Stomach (tissue), 9 donors: Measurements from ENCODE around the gene MLEC. TPM values are rescaled to one million over a fixed set of nuclear protein-coding genes. Genes with fewer than 3 reads are reported as not detected.

ENCODE experiments used
- DNase-seq, 2 donors: peaks; one replicate each; pipeline versions ENCODE4 v3.0.0 to v3.0.0-alpha.2; 2013 to 2019
- H3K27ac ChIP-seq, 5 donors: fragments of 200-600 bp in 4 of 5; sonication (generic) in 4 of 5; one replicate each; pipeline ENCODE4 v1.5.1; 2013 to 2019; ENCODE audit warnings: mild to moderate bottlenecking in 1 of 5, moderate library complexity in 1 of 5
- H3K27me3 ChIP-seq, 3 donors: fragments of 200-600 bp; sonication (generic); one replicate each; pipeline ENCODE4 v1.5.1; 2017 to 2019; ENCODE audit warnings: mixed run types in 1 of 3
- H3K36me3 ChIP-seq, 4 donors: fragments of 200-600 bp; sonication (generic); 1 replicate in 3 of 4; 2 replicates in 1 of 4; pipeline ENCODE4 v1.5.1; 2016 to 2019
- H3K4me1 ChIP-seq, 4 donors: fragments of 200-600 bp; sonication (generic); one replicate each; pipeline ENCODE4 v1.5.1; 2016 to 2019
- H3K4me3 ChIP-seq, 4 donors: fragments of 200-600 bp; sonication (generic) in 3 of 4; one replicate each; pipeline ENCODE4 v1.5.1; 2016 to 2019; ENCODE audit warnings: mild to moderate bottlenecking in 1 of 4
- H3K9me3 ChIP-seq, 4 donors: fragments of 200-600 bp; sonication (generic); one replicate each; pipeline ENCODE4 v1.5.1; 2016 to 2019
- CTCF ChIP-seq, 7 experiments: fragments of 450-650 bp in 4 of 7; fragments of 200-600 bp in 3 of 7; sonication (generic) in 3 of 7; IDR thresholded peaks; one replicate each; pipeline ENCODE4 v1.5.1; 2016 to 2019; ENCODE audit warnings: antibody characterized with exemption in 7 of 7, control low read depth in 2 of 7, mild to moderate bottlenecking in 1 of 7
- EP300 ChIP-seq: sonication (generic); formaldehyde crosslinking; IDR thresholded peaks from one replicate; pipeline ENCODE4 v1.6.1; 2017; ENCODE audit warnings: antibody characterized with exemption
- POLR2A ChIP-seq, 4 donors: fragments of 450-650 bp; IDR thresholded peaks; one replicate each; pipeline ENCODE4 v1.6.1; 2016; ENCODE audit warnings: antibody characterized with exemption in 4 of 4, control low read depth in 2 of 4, mild to moderate bottlenecking in 1 of 4, moderate library complexity in 1 of 4
- POLR2AphosphoS5 ChIP-seq, 3 donors: sonication (generic); formaldehyde crosslinking; IDR thresholded peaks; one replicate each; pipeline ENCODE4 v1.6.1; 2016; ENCODE audit warnings: antibody characterized with exemption in 3 of 3
- WGBS, 5 donors: extraction: QIAGEN DNeasy Blood & Tissue Kit in 3 of 5; methylation state at CpG; one replicate each; pipeline versions ENCODE4 v1.1.5 to v1.1.7; 2013 to 2018; 5-methylcytosine and 5-hydroxymethylcytosine counted together
- intact Hi-C: fragments of 100-400 bp; cut with DNase I; formaldehyde crosslinking; loops from one replicate; pipeline ENCODE4 v1.15.1; 2023; ENCODE audit warnings: low total_unique reads
- polyA plus RNA-seq, 3 donors: library from polyadenylated mRNA; stranded (reverse); fragments of 200-250 nt; gene quantifications; one replicate each; pipeline ENCODE4 v1.2.3, GENCODE V29; 2013
- total RNA-seq, 5 donors: library from RNA; depleted of rRNA; stranded (reverse); fragments of >200 nt; gene quantifications; one replicate each; pipeline versions ENCODE4 v1.1.0 to v1.2.3, GENCODE V29; 2014 to 2016
- donor health status: healthy with polysubstance abuse.
- donor health status: Bipolar disorder and iron deficiency.
- donor health status: healthy.

MLEC gene
- total and polyA plus RNA-seq, 8 donors, result 15.1 to 1,695 (median 45.0) TPM

- Histone ChIP-seq H3K27me3 (no peaks in the 10 kb centered on the region), H3K36me3 (peaks cover 0 to 5% (median 3%) of the 10 kb centered on the region in 4 donors), H3K9me3 (no peaks in the 10 kb centered on the region), H3K4me1 (no peaks in the 10 kb centered on the region), H3K27ac (no peak overlapping the region), H3K4me3 (no peak overlapping the region)
- DNase-seq, result no peak
- intact Hi-C loops, result no loop called here
- 88 to 93% (median 91%) methylated on average over 14 to 15 of the region's 15 CpGs for WGBS, 5 donors
- TF ChIP-seq POLR2AphosphoS5 (IDR thresholded peaks at IDR 0.05) (no peak), CTCF (IDR thresholded peaks at IDR 0.05) (no peak), EP300 (no peak), POLR2A (IDR thresholded peaks at IDR 0.05) (no peak)
Measured at GRCh38 chr12:120744922-120745493, 58.1 kb downstream of the MLEC start.

GRCh38 chr12:120748242-120748641 is 61.3 kb downstream of the MLEC start:
- Histone ChIP-seq H3K4me1 (no peaks in the 10 kb centered on the region), H3K9me3 (no peaks in the 10 kb centered on the region), H3K36me3 (no peaks in the 10 kb centered on the region), H3K27me3 (no peaks in the 10 kb centered on the region), H3K27ac (no peak overlapping the region), H3K4me3 (no peak overlapping the region)
- WGBS, 5 donors, result 72 to 87% (median 80%) methylated on average over 7 of the region's 7 CpGs
- DNase-seq, result no peak
- TF ChIP-seq EP300, result no peak
- intact Hi-C loops, result no loop called here

- intact Hi-C loops, result no loop called here
- no peak for TF ChIP-seq EP300
- no peak for TF ChIP-seq POLR2A (IDR thresholded peaks at IDR 0.05)
- TF ChIP-seq POLR2AphosphoS5 (IDR thresholded peaks at IDR 0.05), result no peak
- no peak for TF ChIP-seq CTCF (IDR thresholded peaks at IDR 0.05)
- WGBS, 5 donors, result 68 to 75% (median 73%) methylated on average over 5 of the region's 5 CpGs
- no peaks in the 10 kb centered on the region for H3K36me3 ChIP-seq
- no peaks in the 10 kb centered on the region for H3K9me3 ChIP-seq
- no peaks in the 10 kb centered on the region for H3K4me1 ChIP-seq
- DNase-seq, result no peak
- H3K27ac ChIP-seq, result no peak overlapping the region
- no peaks in the 10 kb centered on the region for H3K27me3 ChIP-seq
- no peak overlapping the region for H3K4me3 ChIP-seq
Measured at GRCh38 chr12:120749256-120749655, 62.3 kb downstream of the MLEC start.

GRCh38 chr12:120750806-120751205 is 63.9 kb downstream of the MLEC start:
- Histone ChIP-seq H3K4me3 (no peak overlapping the region), H3K9me3 (peaks cover 0 to 10% (median 5%) of the 10 kb centered on the region in 4 donors), H3K27me3 (no peaks in the 10 kb centered on the region), H3K4me1 (no peaks in the 10 kb centered on the region), H3K36me3 (no peaks in the 10 kb centered on the region), H3K27ac (no peak overlapping the region)
- DNase-seq, result no peak
- TF ChIP-seq CTCF (IDR thresholded peaks at IDR 0.05), result no peak
- TF ChIP-seq POLR2A (IDR thresholded peaks at IDR 0.05), result no peak
- no peak for TF ChIP-seq EP300
- WGBS, 5 donors, result 94 to 97% (median 96%) methylated on average over 5 of the region's 5 CpGs
- intact Hi-C loops, result no loop called here

- no peaks in the 10 kb centered on the region for H3K4me1 ChIP-seq
- TF ChIP-seq POLR2A (IDR thresholded peaks at IDR 0.05), result no peak
- TF ChIP-seq POLR2AphosphoS5 (IDR thresholded peaks at IDR 0.05), result no peak
- no peak for TF ChIP-seq EP300
- no peak for TF ChIP-seq CTCF (IDR thresholded peaks at IDR 0.05)
- no peak overlapping the region for H3K4me3 ChIP-seq
- intact Hi-C loops, result no loop called here
- peaks cover 0 to 10% (median 5%) of the 10 kb centered on the region in 4 donors for H3K9me3 ChIP-seq
- H3K27ac ChIP-seq, result no peak overlapping the region
- H3K27me3 ChIP-seq, result no peaks in the 10 kb centered on the region
- DNase-seq, result no peak
- 93 to 98% (median 95%) methylated on average over 9 of the region's 9 CpGs for WGBS, 5 donors
- H3K36me3 ChIP-seq, result no peaks in the 10 kb centered on the region
Measured at GRCh38 chr12:120751389-120751788, 64.4 kb downstream of the MLEC start.
